CD4-positive, alpha-beta T cell treated with Interleukin-6 for 4 hours (primary cell): Measurements from ENCODE around the gene NOP14.

Source experiments
- DNase-seq: peaks from one replicate; pipeline ENCODE4 v3.0.0-alpha.2; 2020; ENCODE audit warnings: mixed read lengths

Gene NOP14

GRCh38 chr4:2908686-2909085 lies 54.5 kb downstream of the NOP14 start:
- no peak for DNase-seq

DNA sequence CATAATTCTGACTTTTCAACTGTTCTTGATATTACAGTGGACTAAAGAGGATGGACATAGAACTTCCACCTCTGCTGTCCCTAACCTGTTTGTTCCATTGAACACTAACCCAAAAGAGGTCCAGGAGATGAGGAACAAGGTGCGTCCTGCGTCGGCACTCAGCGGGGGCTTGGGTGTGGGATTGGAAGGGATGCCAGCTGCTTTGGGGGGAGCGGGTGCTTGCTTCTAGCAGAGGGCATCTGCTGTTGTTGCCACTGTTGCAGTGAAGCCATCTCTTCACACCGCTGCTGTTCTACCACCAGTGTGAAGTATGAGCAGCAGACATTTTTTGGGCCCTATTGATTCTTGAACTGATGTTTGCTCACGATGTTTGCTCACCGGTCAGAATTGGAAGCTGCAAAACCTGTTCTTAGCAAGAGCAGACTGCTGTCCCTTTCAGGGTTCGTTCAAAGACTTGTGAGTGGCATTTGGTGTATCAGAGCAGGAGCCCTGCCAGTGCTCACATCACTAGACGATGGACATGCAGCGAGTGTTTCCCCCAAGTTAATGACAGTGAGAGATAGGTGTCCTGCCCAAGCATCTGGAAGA lies 55.4 kb downstream of the NOP14 start:
- no peak for DNase-seq

DNA sequence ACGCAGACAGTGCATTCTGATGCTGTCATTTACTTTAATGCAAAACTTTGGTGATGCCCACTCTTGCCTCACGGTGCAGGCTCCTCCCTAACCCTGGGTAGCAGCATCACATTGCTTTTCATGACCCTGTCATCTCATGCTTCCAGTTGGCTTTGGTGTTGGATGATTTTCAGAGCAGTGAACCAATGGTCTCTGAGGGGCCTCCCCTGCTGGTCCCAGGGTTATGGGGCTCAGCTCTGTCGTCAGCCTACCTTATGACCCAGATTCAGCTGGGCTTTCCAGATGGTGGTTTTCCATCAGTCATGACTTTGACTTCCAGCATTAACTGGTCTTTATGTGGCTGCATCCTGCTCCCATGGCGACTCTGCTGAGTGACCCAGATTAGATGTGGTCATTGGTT lies 56.0 kb downstream of the NOP14 start:
- no peak for DNase-seq

GRCh38 chr4:2906218-2906617 lies 57.0 kb downstream of the NOP14 start:
- DNase-seq: no peak

- no peak for DNase-seq
Observed at GRCh38 chr4:2905544-2905943, 57.7 kb downstream of the NOP14 start.

DNA sequence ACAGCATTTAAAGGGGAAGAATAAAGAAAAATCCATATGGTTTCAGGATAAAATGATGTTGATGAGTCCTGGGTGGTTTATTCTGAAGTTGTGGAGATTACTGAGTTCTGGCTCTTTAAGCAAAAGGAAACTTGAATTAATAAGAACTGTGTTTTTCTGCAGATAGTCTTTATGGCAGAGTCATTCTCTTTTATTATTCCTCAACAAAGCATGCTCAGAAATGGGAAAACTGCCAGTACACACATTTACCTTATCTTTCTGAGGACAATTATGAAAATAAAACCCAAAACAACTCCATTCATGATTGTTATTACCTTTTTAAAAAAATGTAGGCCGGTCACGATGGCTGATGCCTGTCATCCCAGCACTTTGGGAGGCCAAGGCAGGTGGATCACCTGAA lies 61.1 kb downstream of the NOP14 start:
- no peak for DNase-seq

- no peak for DNase-seq
Observed at GRCh38 chr4:2901186-2901585, 62.0 kb downstream of the NOP14 start.

GRCh38 chr4:2900741-2901140 lies 62.5 kb downstream of the NOP14 start:
- no peak for DNase-seq

GRCh38 chr4:2898001-2898400 lies 65.2 kb downstream of the NOP14 start:
- DNase-seq: no peak

- DNase-seq: no peak
Observed at GRCh38 chr4:2893772-2894171, 69.4 kb downstream of the NOP14 start.

DNA sequence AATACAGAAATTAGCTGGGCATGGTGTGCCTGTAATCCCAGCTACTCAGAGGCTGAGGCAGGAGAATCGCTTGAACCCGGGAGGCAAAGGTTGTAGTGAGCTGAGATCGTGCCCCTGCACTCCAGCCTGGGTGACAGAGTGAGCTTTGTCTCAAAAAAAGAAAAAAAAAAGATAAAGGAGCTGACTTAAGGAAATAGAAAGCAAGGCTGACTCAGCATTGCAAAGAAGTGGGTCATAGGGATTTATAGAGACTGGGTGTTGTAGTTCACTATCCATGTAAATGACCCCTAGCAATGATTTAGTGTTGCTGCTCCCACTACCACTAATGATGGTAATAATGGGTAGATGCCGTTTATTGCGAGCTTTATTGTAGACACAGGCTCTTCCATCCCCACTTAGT lies 71.9 kb downstream of the NOP14 start:
- no peak for DNase-seq

GRCh38 chr4:2888886-2889285 lies 74.3 kb downstream of the NOP14 start:
- no peak for DNase-seq
